Neural progenitor cell (in vitro differentiated cells): ENCODE measurements around the gene GRK6.

ENCODE experiments used
- CTCF ChIP-seq: fragments of 200-600 bp; sonication (generic); IDR thresholded peaks from 2 replicates; pipeline ENCODE4 v1.5.1; 2017; ENCODE audit warnings: antibody characterized with exemption, mild to moderate bottlenecking
- EZH2 ChIP-seq: fragments of 200-600 bp; sonication (generic); IDR thresholded peaks from 2 replicates; pipeline ENCODE4 v1.6.1; 2017; ENCODE audit warnings: antibody characterized with exemption, mild to moderate bottlenecking, moderate library complexity
- EZH2phosphoT487 ChIP-seq: fragments of 200-600 bp; sonication (generic); IDR thresholded peaks from 2 replicates; pipeline ENCODE4 v1.6.1; 2017; ENCODE audit warnings: antibody characterized with exemption

DNA sequence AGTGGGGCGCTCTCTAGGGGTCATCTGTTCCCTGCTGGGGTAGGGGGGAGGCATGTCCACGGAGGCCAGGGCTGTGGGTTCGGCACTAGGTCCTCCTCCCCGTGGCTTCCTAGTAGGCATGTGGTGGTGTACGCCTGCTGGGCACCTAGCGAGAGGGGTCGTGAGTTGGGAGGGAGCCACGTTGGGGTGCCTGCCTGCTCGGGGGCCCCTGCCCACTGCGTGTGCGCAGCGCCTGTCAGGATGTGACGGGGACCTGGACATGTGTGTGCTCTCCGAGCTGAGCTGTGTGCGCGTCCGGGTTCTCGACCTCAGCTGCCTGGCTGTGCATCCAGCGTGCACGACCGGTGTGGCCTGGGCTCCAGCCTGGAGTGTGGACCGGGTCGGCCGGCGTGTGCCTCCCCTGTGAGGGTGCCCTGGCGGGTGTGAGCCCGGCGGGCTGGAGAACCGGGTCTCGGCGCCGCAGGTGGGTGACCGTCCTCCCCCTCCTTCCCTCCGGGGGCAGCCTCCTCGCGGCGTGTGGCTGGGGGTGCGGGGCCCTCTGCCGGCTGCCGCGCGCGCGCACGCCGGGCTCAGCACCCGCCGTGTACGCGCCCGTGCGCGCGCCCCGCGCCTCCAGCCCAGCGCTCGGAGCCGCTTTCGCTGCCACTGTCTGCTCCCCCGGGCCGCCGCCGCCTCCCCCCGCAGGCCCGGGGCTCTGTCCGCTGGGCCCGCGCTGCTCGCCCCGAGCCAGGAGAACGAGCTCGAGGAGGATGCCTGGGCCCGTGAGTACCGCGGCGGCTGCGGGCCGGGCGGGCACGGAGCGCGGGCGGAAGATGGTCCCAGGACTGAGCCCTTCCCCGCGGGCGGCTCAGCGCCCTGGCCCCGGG is 20.0 kb downstream of the GRK6 start, which contains the start of gene PRR7:
- TF ChIP-seq CTCF, result peak; percentile 2
- TF ChIP-seq EZH2, result no peak
- TF ChIP-seq EZH2phosphoT487, result no peak
